Panc1 (cell line): Measurements from ENCODE around the gene CDH9. TPM values are rescaled to one million over a fixed set of nuclear protein-coding genes. Genes with fewer than 3 reads are reported as not detected.

Experiments used
- ATAC-seq: fragments of 200-7000 bp; cut with Tn5 transposase; 2 replicates; pipeline ENCODE4 v1.9.1; 2020; ENCODE audit warnings: mild to moderate bottlenecking, moderate library complexity
- BruUV-seq: library from RNA; stranded (reverse); fragments of 400-500 nt; replicated peaks from 2 replicates; lab custom pipeline; 2021; lab: Mats Ljungman, UMichigan
- CTCF ChIA-PET: fragments of 300-600 bp; sonication (Branson Sonifier 250); formaldehyde crosslinking; loops from one replicate; lab custom pipeline; 2022; ENCODE audit warnings: antibody characterized with exemption; lab: Charles Lee
- POLR2A ChIA-PET: fragments of 300-600 bp; sonication (Branson Sonifier 250); formaldehyde crosslinking; loops from one replicate; lab custom pipeline; 2022; ENCODE audit warnings: antibody characterized with exemption; lab: Charles Lee
- DNase-seq: peaks from one replicate; pipeline ENCODE4 v3.0.0-alpha.2; 2010; ENCODE audit warnings: low read depth, low spot score
- H3K27ac ChIP-seq: 2 replicates; pipeline ENCODE4 v1.5.1; 2011; ENCODE audit warnings: mild to moderate bottlenecking, low read length, inconsistent platforms
- H3K27me3 ChIP-seq: fragments of 200-500 bp; sonication (Bioruptor generic); 2 replicates; pipeline ENCODE4 v1.6.0; 2014; ENCODE audit warnings: low read length, inconsistent platforms; ENCODE audit not compliant: control insufficient read depth, insufficient read depth
- H3K36me3 ChIP-seq: fragments of 200-500 bp; sonication (Bioruptor generic); 2 replicates; pipeline ENCODE4 v1.5.1; 2014; ENCODE audit warnings: inconsistent platforms, mild to moderate bottlenecking, low read length, moderate library complexity; ENCODE audit not compliant: control insufficient read depth, insufficient read depth
- H3K4me1 ChIP-seq: 2 replicates; pipeline ENCODE4 v1.5.1; 2011; ENCODE audit warnings: inconsistent platforms, mild to moderate bottlenecking, low read length, moderate library complexity; ENCODE audit not compliant: control insufficient read depth, insufficient read depth
- H3K4me3 ChIP-seq, 2 experiments: 2 replicates each; pipeline ENCODE4 v1.5.1; 2011 to 2012; ENCODE audit warnings: low read depth in 2 of 2, low read length in 2 of 2, mild to moderate bottlenecking in 2 of 2, inconsistent platforms in 1 of 2, moderate library complexity in 1 of 2
- H3K9me3 ChIP-seq: fragments of 200-500 bp; sonication (Bioruptor generic); 2 replicates; pipeline ENCODE4 v1.5.1; 2014; ENCODE audit warnings: low read depth, mild to moderate bottlenecking, inconsistent platforms, low read length, moderate library complexity; ENCODE audit not compliant: control insufficient read depth, insufficient read depth
- CTCF ChIP-seq: fragments of 450-650 bp; IDR thresholded peaks from 2 replicates; pipeline ENCODE4 v1.5.1; 2017; ENCODE audit warnings: mild to moderate bottlenecking
- POLR2AphosphoS5 ChIP-seq: IDR thresholded peaks from 2 replicates; pipeline ENCODE4 v1.6.1; 2012; ENCODE audit warnings: mild to moderate bottlenecking, low read depth, low read length, moderate library complexity
- REST ChIP-seq, 2 experiments: IDR thresholded peaks; 2 replicates each; pipeline ENCODE4 v1.6.1; 2011 to 2012; ENCODE audit warnings: low read depth in 2 of 2, control low read depth in 1 of 2, low read length in 1 of 2, mild to moderate bottlenecking in 1 of 2, moderate library complexity in 1 of 2; ENCODE audit not compliant: insufficient read depth in 1 of 2
- SIN3A ChIP-seq: IDR thresholded peaks from 2 replicates; pipeline ENCODE4 v1.6.1; 2012; ENCODE audit warnings: low read depth, mild to moderate bottlenecking, low read length, moderate library complexity, borderline replicate concordance; ENCODE audit not compliant: insufficient read depth
- TCF7L2 ChIP-seq: IDR thresholded peaks from 2 replicates; pipeline ENCODE4 v1.6.1; 2011; ENCODE audit warnings: mild to moderate bottlenecking, low read depth, low read length, inconsistent platforms
- in situ Hi-C: cut with HindIII; loops from 2 replicates; pipeline ENCODE4 v1.10.0; 2016; ENCODE audit warnings: low sequenced_read_pairs, low pct_unique_long_range_greater_than_20kb
- intact Hi-C: fragments of 100-400 bp; cut with micrococcal nuclease; formaldehyde crosslinking; loops from one replicate; pipeline ENCODE4 v1.10.0; 2022; ENCODE audit not compliant: unreplicated experiment
- total RNA-seq: library from RNA; stranded (reverse); gene quantifications from one replicate; pipeline ENCODE4 v1.2.1, GENCODE V29; 2021; ENCODE audit not compliant: unreplicated experiment

The CDH9 gene
- total RNA-seq, 1 experiment from 2014 or later = 0.10 TPM

- no peaks in the 10 kb centered on the region for H3K36me3 ChIP-seq
- H3K9me3 ChIP-seq = no peaks in the 10 kb centered on the region
- H3K27ac ChIP-seq = peak overlapping the region; percentile 17; the same call in 1 of the 2 replicates
- ChIA-PET POLR2A (no interaction called here), CTCF (interaction anchor here (0.6 kb wide), 1 partner anchor 27 kb away, joined by 3 read pairs; no protein-coding TSS in a partner anchor)
- TF ChIP-seq CTCF (no peak), TCF7L2 (no peak), POLR2AphosphoS5 (no peak), REST (IDR thresholded peaks at IDR 0.05; ENCODE audit: insufficient read depth in 1 of 2, low read depth in 2 of 2, low read length in 1 of 2) (no peak), SIN3A (no peak)
- intact Hi-C loops (no loop called here), in situ Hi-C loops (no loop called here)
- H3K27me3 ChIP-seq = no peaks in the 10 kb centered on the region
- no TSS peak for BruUV-seq
- ATAC-seq = no peak
- H3K4me3 ChIP-seq = no peak overlapping the region
- no peak for DNase-seq
- no peaks in the 10 kb centered on the region for H3K4me1 ChIP-seq
Measured at GRCh38 chr5:27021471-27021870, 16.9 kb downstream of the CDH9 start.

- CTCF ChIA-PET = interaction anchor here (0.6 kb wide), 1 partner anchor 27 kb away, joined by 3 read pairs; no protein-coding TSS in a partner anchor
- Histone ChIP-seq H3K27me3 (no peaks in the 10 kb centered on the region), H3K27ac (no peak overlapping the region), H3K36me3 (no peaks in the 10 kb centered on the region), H3K4me3 (no peak overlapping the region), H3K9me3 (no peaks in the 10 kb centered on the region), H3K4me1 (no peaks in the 10 kb centered on the region)
- intact Hi-C loops = no loop called here
- BruUV-seq = no TSS peak
- TF ChIP-seq CTCF (peak; percentile 32; the same call in 1 of the 2 replicates), TCF7L2 (no peak)
- in situ Hi-C loops = no loop called here
- POLR2A ChIA-PET = no interaction called here
- ATAC-seq = no peak
- DNase-seq = no peak
Measured at GRCh38 chr5:27020973-27021372, 17.4 kb downstream of the CDH9 start.
